GM23338 (cell line): ENCODE results near the gene LAP3. TPM values are rescaled to one million over a fixed set of nuclear protein-coding genes. Genes with fewer than 3 reads are reported as not detected.
A peak's percentile ranks its signal among the peaks of the same experiment; 100 is the strongest.

Experiments used
- ATAC-seq: fragments of 200-7000 bp; cut with Tn5 transposase; 3 replicates; pipeline ENCODE4 v1.9.1; 2020
- DNase-seq: peaks from one replicate; pipeline ENCODE4 v3.0.0-alpha.2; 2015; ENCODE audit warnings: low spot score
- H2AFZ ChIP-seq: fragments of 200-600 bp; sonication (generic); 2 replicates; pipeline ENCODE4 v1.8.0; 2016; ENCODE audit warnings: antibody characterized with exemption, mild to moderate bottlenecking, moderate library complexity
- H3F3A ChIP-seq: fragments of 200-600 bp; sonication (generic); replicated peaks from 2 replicates; pipeline ENCODE4 v1.8.0; 2017; ENCODE audit warnings: antibody characterized with exemption, mixed run types, low read depth
- H3K27ac ChIP-seq: fragments of 200-600 bp; sonication (generic); 2 replicates; pipeline ENCODE4 v1.6.1; 2016; ENCODE audit warnings: low read depth
- H3K27me3 ChIP-seq: fragments of 200-600 bp; sonication (generic); 2 replicates; pipeline ENCODE4 v1.8.0; 2016; ENCODE audit warnings: mild to moderate bottlenecking, mixed run types, moderate library complexity; ENCODE audit not compliant: insufficient read depth
- H3K36me3 ChIP-seq: fragments of 200-600 bp; sonication (generic); 2 replicates; pipeline ENCODE4 v1.8.0; 2016; ENCODE audit warnings: mild to moderate bottlenecking; ENCODE audit not compliant: insufficient read depth
- H3K4me1 ChIP-seq: fragments of 200-600 bp; sonication (generic); 2 replicates; pipeline ENCODE4 v1.8.0; 2016; ENCODE audit warnings: mild to moderate bottlenecking, moderate library complexity; ENCODE audit not compliant: insufficient read depth
- H3K4me2 ChIP-seq: fragments of 200-600 bp; sonication (generic); 2 replicates; pipeline ENCODE4 v1.7.1; 2017; ENCODE audit warnings: mixed run types
- H3K4me3 ChIP-seq: fragments of 200-600 bp; sonication (generic); 2 replicates; pipeline ENCODE4 v1.6.1; 2016; ENCODE audit warnings: mixed run types
- H3K79me2 ChIP-seq: fragments of 200-600 bp; sonication (generic); replicated peaks from 2 replicates; pipeline ENCODE4 v1.8.0; 2017; ENCODE audit warnings: mild to moderate bottlenecking; ENCODE audit not compliant: insufficient read depth
- H3K9me2 ChIP-seq: fragments of 200-600 bp; sonication (generic); 2 replicates; pipeline ENCODE4 v1.8.0; 2017; ENCODE audit not compliant: insufficient read depth
- H4K20me1 ChIP-seq: fragments of 200-600 bp; sonication (generic); replicated peaks from 2 replicates; pipeline ENCODE4 v1.8.0; 2017; ENCODE audit warnings: mild to moderate bottlenecking; ENCODE audit not compliant: insufficient read depth
- H3K27ac Mint-ChIP-seq: 2 replicates; pipeline ENCODE4 v1.8.0; 2020; ENCODE audit warnings: inconsistent platforms, mild to moderate bottlenecking, moderate library complexity, mixed read lengths
- H3K27me3 Mint-ChIP-seq: 3 replicates; pipeline ENCODE4 v1.8.0; 2022; ENCODE audit warnings: low read depth, mild to moderate bottlenecking, moderate library complexity, mixed read lengths, inconsistent platforms; ENCODE audit not compliant: insufficient read depth, poor library complexity
- H3K36me3 Mint-ChIP-seq: 3 replicates; pipeline ENCODE4 v1.8.0; 2021; ENCODE audit warnings: low read depth, mild to moderate bottlenecking, inconsistent platforms, moderate library complexity, mixed read lengths
- H3K4me1 Mint-ChIP-seq: 3 replicates; pipeline ENCODE4 v1.8.0; 2020; ENCODE audit warnings: mild to moderate bottlenecking, inconsistent platforms, mixed read lengths
- H3K4me3 Mint-ChIP-seq: 3 replicates; pipeline ENCODE4 v1.8.0; 2021; ENCODE audit warnings: moderate library complexity, mild to moderate bottlenecking, inconsistent platforms, mixed read lengths
- H3K9me3 Mint-ChIP-seq: 3 replicates; pipeline ENCODE4 v1.8.0; 2020; ENCODE audit warnings: moderate library complexity, mild to moderate bottlenecking, inconsistent platforms, mixed read lengths
- CREB1 ChIP-seq: fragments of 250-450 bp; sonication (Bioruptor Pico); IDR thresholded peaks from 2 replicates; pipeline ENCODE4 v1.5.0; 2020; ENCODE audit warnings: low read depth, mild to moderate bottlenecking, moderate library complexity
- CTCF ChIP-seq, 2 experiments: fragments of 200-600 bp in 1 of 2; sonication (generic) in 1 of 2; conservative IDR thresholded peaks; 2 replicates each; pipeline versions ENCODE4 v1.5.1 to v1.6.1; 2016 to 2017; ENCODE audit warnings: antibody characterized with exemption in 2 of 2, low read depth in 2 of 2, mild to moderate bottlenecking in 2 of 2, moderate library complexity in 1 of 2
- ETS1 ChIP-seq: IDR thresholded peaks from 2 replicates; pipeline ENCODE4 v1.6.1; 2016; ENCODE audit warnings: antibody characterized with exemption
- EZH2phosphoT487 ChIP-seq: fragments of 200-600 bp; sonication (generic); IDR thresholded peaks from one replicate; pipeline ENCODE4 v1.8.1; 2018; ENCODE audit warnings: antibody characterized with exemption; ENCODE audit not compliant: unreplicated experiment
- JUNB ChIP-seq: IDR thresholded peaks from one replicate; pipeline ENCODE4 v1.6.1; 2016; ENCODE audit warnings: antibody characterized with exemption; ENCODE audit not compliant: unreplicated experiment
- POLR2AphosphoS5 ChIP-seq: IDR thresholded peaks from 2 replicates; pipeline ENCODE4 v1.6.1; 2016; ENCODE audit warnings: antibody characterized with exemption, low read depth
- REST ChIP-seq: IDR thresholded peaks from one replicate; pipeline ENCODE4 v1.6.1; 2018; ENCODE audit warnings: antibody characterized with exemption; ENCODE audit not compliant: unreplicated experiment
- STAT1 ChIP-seq: IDR thresholded peaks from one replicate; pipeline ENCODE4 v1.6.1; 2016; ENCODE audit warnings: antibody characterized with exemption; ENCODE audit not compliant: unreplicated experiment
- ZNF114 ChIP-seq: fragments of 250-450 bp; sonication (Bioruptor Pico); IDR thresholded peaks from 2 replicates; pipeline ENCODE4 v1.5.0; 2020; ENCODE audit warnings: mild to moderate bottlenecking, moderate library complexity
- ZNF331 ChIP-seq: fragments of 250-450 bp; sonication (Bioruptor Pico); IDR thresholded peaks from 2 replicates; pipeline ENCODE4 v1.5.0; 2020; ENCODE audit warnings: low read depth, mild to moderate bottlenecking, moderate library complexity
- polyA plus RNA-seq: library from polyadenylated mRNA; unstranded; fragments of >200 nt; fragmentation: Nextera tagmentation; extraction: Ambion mirVana; gene quantifications from 2 replicates; pipeline ENCODE4 v1.2.1, GENCODE V29; 2016
- total RNA-seq: library from RNA; depleted of rRNA; stranded (reverse); fragments of >200 nt; shearing (Covaris generic); gene quantifications from 2 replicates; pipeline ENCODE4 v1.2.3, GENCODE V29; 2014

Gene LAP3
- total and polyA plus RNA-seq, 2 experiments from 2014 or later, result 28.6 to 63.6 TPM

GRCh38 chr4:17624821-17625220 is 47.8 kb downstream of the LAP3 start:
- Mint-ChIP-seq H3K27ac (no peak overlapping the region), H3K9me3 (no peaks in the 10 kb centered on the region), H3K36me3 (peaks cover 97% of the 10 kb centered on the region), H3K4me1 (no peaks in the 10 kb centered on the region), H3K4me3 (no peak overlapping the region), H3K27me3 (peaks cover 3% of the 10 kb centered on the region)
- Histone ChIP-seq H3K27me3 (no peaks in the 10 kb centered on the region), H3K4me3 (no peak overlapping the region), H3K36me3 (peaks cover 82% of the 10 kb centered on the region), H3K27ac (no peak overlapping the region), H4K20me1 (peaks cover 42% of the 10 kb centered on the region), H3K79me2 (peaks cover 45% of the 10 kb centered on the region), H3F3A (no peaks in the 10 kb centered on the region), H3K4me2 (no peak overlapping the region), H2AFZ (no peak overlapping the region), H3K9me2 (no peaks in the 10 kb centered on the region), H3K4me1 (no peaks in the 10 kb centered on the region)
- TF ChIP-seq CREB1 (CRISPR knock-in tag), result no peak
- no peak for DNase-seq
- no peak for ATAC-seq

- Histone ChIP-seq H3K27ac (no peak overlapping the region), H3K79me2 (peaks cover 49% of the 10 kb centered on the region), H3K4me2 (no peak overlapping the region), H3K36me3 (peaks cover 65% of the 10 kb centered on the region), H4K20me1 (peaks cover 44% of the 10 kb centered on the region), H3K27me3 (no peaks in the 10 kb centered on the region), H2AFZ (no peak overlapping the region), H3K9me2 (no peaks in the 10 kb centered on the region), H3K4me3 (no peak overlapping the region), H3F3A (0 out of 2 replicates have a peak, but pooled peaks cover under 1% of the 10 kb centered on the region), H3K4me1 (no peaks in the 10 kb centered on the region)
- ATAC-seq (peak; percentile 53; the same call in 1 of the 3 replicates), DNase-seq (no peak)
- Mint-ChIP-seq H3K27me3 (peaks cover 3% of the 10 kb centered on the region), H3K9me3 (no peaks in the 10 kb centered on the region), H3K4me3 (no peak overlapping the region), H3K4me1 (no peaks in the 10 kb centered on the region), H3K36me3 (peaks cover 80% of the 10 kb centered on the region), H3K27ac (no peak overlapping the region)
- TF ChIP-seq JUNB (no peak), CTCF (conservative IDR thresholded peaks at IDR 0.05; ENCODE audit: low read depth in 2 of 2) (0 out of 4 replicates have a peak, but pooled peaks of 1 of the 2 experiments have one; percentile 9), EZH2phosphoT487 (no peak)
Observed at GRCh38 chr4:17630228-17630627, 53.2 kb downstream of the LAP3 start.

- Mint-ChIP-seq H3K4me3 (no peak overlapping the region), H3K36me3 (peaks cover 51% of the 10 kb centered on the region), H3K27ac (no peak overlapping the region), H3K9me3 (no peaks in the 10 kb centered on the region), H3K4me1 (no peaks in the 10 kb centered on the region), H3K27me3 (peaks cover 6% of the 10 kb centered on the region)
- ATAC-seq, result no peak
- Histone ChIP-seq H3K9me2 (no peaks in the 10 kb centered on the region), H3K27me3 (no peaks in the 10 kb centered on the region), H3K4me1 (no peaks in the 10 kb centered on the region), H3K4me3 (no peak overlapping the region), H2AFZ (no peak overlapping the region), H3K27ac (no peak overlapping the region), H3F3A (peaks cover 13% of the 10 kb centered on the region; the same call in 1 of the 2 replicates), H3K79me2 (peaks cover 32% of the 10 kb centered on the region), H3K4me2 (no peak overlapping the region), H3K36me3 (peaks cover 39% of the 10 kb centered on the region), H4K20me1 (peaks cover 38% of the 10 kb centered on the region)
- DNase-seq, result no peak
- no peak for TF ChIP-seq JUNB
- TF ChIP-seq STAT1, result no peak
- no peak for TF ChIP-seq ZNF114 (CRISPR knock-in tag)
- no peak for TF ChIP-seq POLR2AphosphoS5
- no peak for TF ChIP-seq CREB1 (CRISPR knock-in tag)
- no peak for TF ChIP-seq ZNF331
- TF ChIP-seq ETS1, result no peak
- no peak for TF ChIP-seq REST
- no peak for TF ChIP-seq CTCF (conservative IDR thresholded peaks at IDR 0.05; ENCODE audit: low read depth in 2 of 2)
- no peak for TF ChIP-seq EZH2phosphoT487
Observed at GRCh38 chr4:17633600-17633999, 56.6 kb downstream of the LAP3 start.
